ENCODE data around the gene SERPIND1. TPM values are rescaled to one million over a fixed set of nuclear protein-coding genes. Genes with fewer than 3 reads are reported as not detected.

The SERPIND1 gene
- total and polyA plus RNA-seq, 10 of the 15 experiments (the other 5 are each of a cell fraction or from before 2014, with no cell fraction given): 0.08 to 0.85 (median 0.38) TPM; not detected in 1

GRCh38 chr22:20741008-20741633 is 32.8 kb upstream of the SERPIND1 start (continued):
- TF ChIP-seq PRDM15 (CRISPR knock-in tag; IDR thresholded peaks at IDR 0.05): no peak
- TF ChIP-seq FOXK2 (IDR thresholded peaks at IDR 0.05): no peak
- no peak for TF ChIP-seq CREM (IDR thresholded peaks at IDR 0.05; ENCODE audit: low read depth)
- no peak for TF ChIP-seq MTA3 (IDR thresholded peaks at IDR 0.05; ENCODE audit: borderline replicate concordance, low read length)
- TF ChIP-seq SRF (IDR thresholded peaks at IDR 0.05; ENCODE audit: low read depth in 2 of 2, low read length in 2 of 2): no peak
- TF ChIP-seq IKZF2 (IDR thresholded peaks at IDR 0.05): no peak
- no peak for TF ChIP-seq SREBF1 (IDR thresholded peaks at IDR 0.05; ENCODE audit: low read length)

All from GM12878 (cell line).